H9 (cell line): ENCODE data around the gene SPHKAP. TPM values are rescaled to one million over a fixed set of nuclear protein-coding genes. Genes with fewer than 3 reads are reported as not detected.

Source experiments
- DNase-seq: peaks from one replicate; pipeline ENCODE4 v3.0.0-alpha.2; 2017
- H2AFZ ChIP-seq: one replicate; pipeline ENCODE4 v1.6.1; 2013; ENCODE audit warnings: mild to moderate bottlenecking, low read length, control low read depth, moderate library complexity
- H2AK5ac ChIP-seq: 2 replicates; pipeline ENCODE4 v1.6.1; 2013; ENCODE audit warnings: low read length, control low read depth, mixed read lengths; ENCODE audit not compliant: insufficient read length
- H2BK120ac ChIP-seq: one replicate; pipeline ENCODE4 v1.6.1; 2013; ENCODE audit warnings: low read depth, mild to moderate bottlenecking, low read length, control low read depth, inconsistent platforms; ENCODE audit not compliant: poor library complexity, severe bottlenecking
- H2BK12ac ChIP-seq: 2 replicates; pipeline ENCODE4 v1.6.1; 2013; ENCODE audit warnings: low read length, control low read depth, mixed read lengths, low read depth; ENCODE audit not compliant: insufficient read length
- H2BK15ac ChIP-seq: 2 replicates; pipeline ENCODE4 v1.6.1; 2013; ENCODE audit warnings: low read depth, low read length, control low read depth
- H2BK20ac ChIP-seq: one replicate; pipeline ENCODE4 v1.6.1; 2013; ENCODE audit warnings: low read depth, mild to moderate bottlenecking, low read length, control low read depth, inconsistent platforms; ENCODE audit not compliant: poor library complexity, severe bottlenecking
- H2BK5ac ChIP-seq: 2 replicates; pipeline ENCODE4 v1.6.1; 2013; ENCODE audit warnings: low read length, control low read depth, mixed read lengths; ENCODE audit not compliant: insufficient read length
- H3K14ac ChIP-seq: 2 replicates; pipeline ENCODE4 v1.6.1; 2013; ENCODE audit warnings: low read length, control low read depth; ENCODE audit not compliant: insufficient read depth
- H3K18ac ChIP-seq: 2 replicates; pipeline ENCODE4 v1.6.1; 2013; ENCODE audit warnings: low read depth, mild to moderate bottlenecking, mixed read lengths, low read length, control low read depth; ENCODE audit not compliant: insufficient read length
- H3K23ac ChIP-seq: 2 replicates; pipeline ENCODE4 v1.6.1; 2013; ENCODE audit warnings: low read length, control low read depth, mixed read lengths, low read depth; ENCODE audit not compliant: insufficient read length
- H3K23me2 ChIP-seq: 2 replicates; pipeline ENCODE4 v1.6.1; 2013; ENCODE audit warnings: low read depth, mild to moderate bottlenecking, mixed read lengths, low read length, control low read depth; ENCODE audit not compliant: insufficient read length, poor library complexity, severe bottlenecking
- H3K27ac ChIP-seq: 2 replicates; pipeline ENCODE4 v1.5.1; 2013; ENCODE audit warnings: low read length, control low read depth, mixed read lengths, low read depth; ENCODE audit not compliant: insufficient read length
- H3K27me3 ChIP-seq: 2 replicates; pipeline ENCODE4 v1.6.1; 2013; ENCODE audit warnings: low read length, control low read depth, inconsistent platforms; ENCODE audit not compliant: insufficient read depth
- H3K4ac ChIP-seq: 2 replicates; pipeline ENCODE4 v1.6.1; 2013; ENCODE audit warnings: low read depth, mild to moderate bottlenecking, control low read depth, inconsistent platforms, low read length, moderate library complexity
- H3K4me1 ChIP-seq: 2 replicates; pipeline ENCODE4 v1.6.1; 2013; ENCODE audit warnings: low read length, control low read depth, inconsistent platforms; ENCODE audit not compliant: insufficient read depth
- H3K4me2 ChIP-seq: 2 replicates; pipeline ENCODE4 v1.6.1; 2013; ENCODE audit warnings: low read length, control low read depth, mixed read lengths; ENCODE audit not compliant: insufficient read length, insufficient read depth
- H3K56ac ChIP-seq: 2 replicates; pipeline ENCODE4 v1.6.1; 2013; ENCODE audit warnings: low read depth, mild to moderate bottlenecking, mixed read lengths, low read length, control low read depth; ENCODE audit not compliant: insufficient read length
- H3K79me1 ChIP-seq: 2 replicates; pipeline ENCODE4 v1.6.1; 2013; ENCODE audit warnings: low read depth, mild to moderate bottlenecking, moderate library complexity, low read length, control low read depth, inconsistent platforms; ENCODE audit not compliant: insufficient read depth, poor library complexity, severe bottlenecking
- H3K79me2 ChIP-seq: 2 replicates; pipeline ENCODE4 v1.6.1; 2013; ENCODE audit warnings: low read length, control low read depth, inconsistent platforms; ENCODE audit not compliant: insufficient read depth
- H3K9ac ChIP-seq: 2 replicates; pipeline ENCODE4 v1.6.1; 2013; ENCODE audit warnings: low read length, control low read depth, mixed read lengths; ENCODE audit not compliant: insufficient read length; ENCODE audit errors: extremely low read depth
- H3K9me3 ChIP-seq: one replicate; pipeline ENCODE4 v1.6.1; 2013; ENCODE audit warnings: low read depth, low read length, inconsistent platforms; ENCODE audit not compliant: control insufficient read depth
- H3T11ph ChIP-seq: one replicate; pipeline ENCODE4 v1.6.1; 2013; ENCODE audit warnings: mild to moderate bottlenecking, low read length, control low read depth, inconsistent platforms
- H4K20me1 ChIP-seq: one replicate; pipeline ENCODE4 v1.6.1; 2013; ENCODE audit not compliant: control insufficient read depth, insufficient read length, insufficient read depth
- H4K5ac ChIP-seq: 2 replicates; pipeline ENCODE4 v1.6.1; 2013; ENCODE audit warnings: low read depth, mild to moderate bottlenecking, mixed read lengths, low read length, control low read depth; ENCODE audit not compliant: insufficient read length
- H4K8ac ChIP-seq: replicated peaks from 2 replicates; pipeline ENCODE4 v1.6.1; 2013; ENCODE audit warnings: low read length, control low read depth, mixed read lengths, low read depth; ENCODE audit not compliant: insufficient read length
- H4K91ac ChIP-seq: 2 replicates; pipeline ENCODE4 v1.6.1; 2013; ENCODE audit warnings: low read depth, mild to moderate bottlenecking, moderate library complexity, mixed read lengths, low read length, control low read depth; ENCODE audit not compliant: insufficient read length
- H3K27ac Mint-ChIP-seq, 3 experiments: 2 replicates in 2 of 3; 3 replicates in 1 of 3; pipeline ENCODE4 v1.8.0; 2020 to 2021; ENCODE audit warnings: mixed read lengths in 3 of 3, mild to moderate bottlenecking in 1 of 3, moderate library complexity in 1 of 3
- H3K27me3 Mint-ChIP-seq: 2 replicates; pipeline ENCODE4 v1.8.0; 2021; ENCODE audit warnings: low read depth, mild to moderate bottlenecking, moderate library complexity, mixed read lengths
- H3K36me3 Mint-ChIP-seq, 3 experiments: 2 replicates in 2 of 3; 3 replicates in 1 of 3; pipeline ENCODE4 v1.8.0; 2020 to 2021; ENCODE audit warnings: low read depth in 3 of 3, mixed read lengths in 3 of 3; ENCODE audit not compliant: insufficient read depth in 1 of 3
- H3K4me1 Mint-ChIP-seq, 2 experiments: 2 replicates each; pipeline ENCODE4 v1.8.0; 2020; ENCODE audit warnings: mixed read lengths in 2 of 2
- H3K4me3 Mint-ChIP-seq, 2 experiments: 2 replicates in 1 of 2; 3 replicates in 1 of 2; pipeline ENCODE4 v1.8.0; 2020 to 2021; ENCODE audit warnings: mild to moderate bottlenecking in 2 of 2, mixed read lengths in 2 of 2, moderate library complexity in 1 of 2
- H3K9me3 Mint-ChIP-seq, 2 experiments: 2 replicates in 1 of 2; 3 replicates in 1 of 2; pipeline ENCODE4 v1.8.0; 2020; ENCODE audit warnings: mild to moderate bottlenecking in 2 of 2, mixed read lengths in 2 of 2, moderate library complexity in 1 of 2
- WGBS: extraction: QIAGEN DNeasy Blood & Tissue Kit; methylation state at CpG from one replicate; pipeline ENCODE4 v1.1.7; 2013; ENCODE audit warnings: missing lambda C conversion rate, low lambda C conversion rate, mixed read lengths; ENCODE audit not compliant: insufficient read length; ENCODE audit errors: extremely low coverage; 5-methylcytosine and 5-hydroxymethylcytosine counted together
- total RNA-seq: library from RNA; stranded (reverse); gene quantifications from 2 replicates; pipeline ENCODE4 v1.2.1, GENCODE V29; 2021
- TF ChIP-seq, protein P1 (sequence below): fragments of 200-600 bp; sonication (generic); conservative IDR thresholded peaks from 3 replicates; pipeline ENCODE4 v1.8.0; 2021; ENCODE audit warnings: antibody characterized with exemption, mild to moderate bottlenecking

The SPHKAP gene
- total RNA-seq, 1 experiment from 2014 or later = not detected

DNA sequence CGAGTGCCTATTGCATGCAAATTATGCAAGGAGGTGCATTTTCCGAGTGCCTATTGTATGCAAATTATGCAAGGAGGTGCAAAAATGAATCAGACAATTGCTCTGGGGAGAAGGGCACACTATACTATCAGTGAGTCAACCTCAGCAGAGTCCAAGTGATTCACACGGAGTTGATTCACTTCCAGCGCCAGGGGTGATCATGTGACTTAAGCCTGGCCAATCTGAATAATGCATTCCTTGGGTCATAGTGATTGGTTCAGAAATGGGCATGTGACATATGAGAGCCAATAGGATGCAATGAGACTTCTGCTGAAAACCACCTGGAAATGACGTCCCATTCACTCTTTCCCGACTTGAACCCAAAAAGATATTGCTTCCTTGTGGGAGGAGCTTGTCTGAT lies 157.9 kb downstream of the SPHKAP start:
- Mint-ChIP-seq H3K9me3 (no peaks in the 10 kb centered on the region; a peak in 2 of 5 replicates), H3K4me1 (peaks cover 0 to 9% of the 10 kb centered on the region in 2 experiments; a peak in 1 of 4 replicates), H3K4me3 (no peak overlapping the region), H3K27ac (no peak overlapping the region), H3K36me3 (no peaks in the 10 kb centered on the region; a peak in 2 of 7 replicates), H3K27me3 (no peaks in the 10 kb centered on the region)
- Histone ChIP-seq H3K9ac (no peak overlapping the region), H3K23ac (no peak overlapping the region), H2BK15ac (no peak overlapping the region), H3T11ph (no peak overlapping the region), H4K5ac (no peak overlapping the region), H3K23me2 (no peaks in the 10 kb centered on the region), H3K4me2 (no peak overlapping the region), H3K18ac (no peak overlapping the region), H3K14ac (no peak overlapping the region), H2AK5ac (no peak overlapping the region), H4K20me1 (no peaks in the 10 kb centered on the region), H3K4me1 (no peaks in the 10 kb centered on the region), H3K9me3 (no peaks in the 10 kb centered on the region), H2AFZ (no peak overlapping the region), H3K27ac (no peak overlapping the region), H2BK12ac (no peak overlapping the region), H3K79me1 (no peaks in the 10 kb centered on the region), H2BK5ac (no peak overlapping the region), H4K91ac (no peak overlapping the region), H3K56ac (no peak overlapping the region), H3K4ac (no peak overlapping the region), H3K79me2 (no peaks in the 10 kb centered on the region), H4K8ac (no peak overlapping the region), H3K27me3 (no peaks in the 10 kb centered on the region), H2BK20ac (no peak overlapping the region), H2BK120ac (no peak overlapping the region)
- DNase-seq = no peak
- TF ChIP-seq, protein P1, sequence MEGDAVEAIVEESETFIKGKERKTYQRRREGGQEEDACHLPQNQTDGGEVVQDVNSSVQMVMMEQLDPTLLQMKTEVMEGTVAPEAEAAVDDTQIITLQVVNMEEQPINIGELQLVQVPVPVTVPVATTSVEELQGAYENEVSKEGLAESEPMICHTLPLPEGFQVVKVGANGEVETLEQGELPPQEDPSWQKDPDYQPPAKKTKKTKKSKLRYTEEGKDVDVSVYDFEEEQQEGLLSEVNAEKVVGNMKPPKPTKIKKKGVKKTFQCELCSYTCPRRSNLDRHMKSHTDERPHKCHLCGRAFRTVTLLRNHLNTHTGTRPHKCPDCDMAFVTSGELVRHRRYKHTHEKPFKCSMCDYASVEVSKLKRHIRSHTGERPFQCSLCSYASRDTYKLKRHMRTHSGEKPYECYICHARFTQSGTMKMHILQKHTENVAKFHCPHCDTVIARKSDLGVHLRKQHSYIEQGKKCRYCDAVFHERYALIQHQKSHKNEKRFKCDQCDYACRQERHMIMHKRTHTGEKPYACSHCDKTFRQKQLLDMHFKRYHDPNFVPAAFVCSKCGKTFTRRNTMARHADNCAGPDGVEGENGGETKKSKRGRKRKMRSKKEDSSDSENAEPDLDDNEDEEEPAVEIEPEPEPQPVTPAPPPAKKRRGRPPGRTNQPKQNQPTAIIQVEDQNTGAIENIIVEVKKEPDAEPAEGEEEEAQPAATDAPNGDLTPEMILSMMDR = no peak
- WGBS = no CpG with 5 or more reads among the region's 6 CpGs
